ENCODE measurements around the gene CSNK2B. TPM values are rescaled to one million over a fixed set of nuclear protein-coding genes. Genes with fewer than 3 reads are reported as not detected.

The CSNK2B gene
- total and polyA plus RNA-seq, 9 of the 15 experiments (the other 6 are each of a cell fraction or from before 2014, with no cell fraction given), result 120 to 1,126 (median 529) TPM

GRCh38 chr6:31717499-31718222, 51.8 kb downstream of the CSNK2B start (continued):
- no peak for TF ChIP-seq ZNF512 (tag; IDR thresholded peaks at IDR 0.05)
- TF ChIP-seq ZFP91 (CRISPR knock-in tag; IDR thresholded peaks at IDR 0.05), result no peak
- no peak for TF ChIP-seq PRPF4 (IDR thresholded peaks at IDR 0.05; ENCODE audit: insufficient read depth, low read depth, low read length, poor library complexity, severe bottlenecking)
- TF ChIP-seq HDAC6 (IDR thresholded peaks at IDR 0.05; ENCODE audit: low read depth, low read length), result no peak
- TF ChIP-seq BHLHE40 (IDR thresholded peaks at IDR 0.05; ENCODE audit: low read length), result peak; percentile 56; the same call in 1 of the 2 replicates
- no peak for TF ChIP-seq HINFP (tag; conservative IDR thresholded peaks at IDR 0.05; ENCODE audit: low read depth)
- no peak for TF ChIP-seq GTF2E2 (tag; IDR thresholded peaks at IDR 0.05)
- TF ChIP-seq ZNF511 (CRISPR knock-in tag; IDR thresholded peaks at IDR 0.05), result no peak
- no peak for TF ChIP-seq NCOA1 (IDR thresholded peaks at IDR 0.05; ENCODE audit: low read depth)
- no peak for TF ChIP-seq HLTF (IDR thresholded peaks at IDR 0.05)
- peak in 1 of 3 experiments; percentile 76 for TF ChIP-seq YY1 (IDR thresholded peaks at IDR 0.05; ENCODE audit: borderline replicate concordance in 1 of 3, control insufficient read depth in 1 of 3, extremely low read depth in 1 of 3, insufficient read depth in 3 of 3, insufficient read length in 1 of 3, insufficient replicate concordance in 2 of 3, low read depth in 1 of 3, low read length in 2 of 3)
- TF ChIP-seq HDAC1 (IDR thresholded peaks at IDR 0.05), result peak in 1 of 2 experiments; percentile 73; a peak in 2 of 4 replicates
- no peak for TF ChIP-seq ZNF324 (CRISPR knock-in tag; IDR thresholded peaks at IDR 0.05)
- no peak for TF ChIP-seq TOE1 (IDR thresholded peaks at IDR 0.05; ENCODE audit: borderline replicate concordance)
- TF ChIP-seq TOE1 (CRISPR knock-in tag; IDR thresholded peaks at IDR 0.05; ENCODE audit: borderline replicate concordance, low read depth), result no peak
- TF ChIP-seq RUNX1 (IDR thresholded peaks at IDR 0.05; ENCODE audit: low read depth), result no peak
- TF ChIP-seq E2F1 (CRISPR knock-in tag; IDR thresholded peaks at IDR 0.05), result peak; percentile 73; the same call in 1 of the 2 replicates
- no peak for TF ChIP-seq ZBTB43 (CRISPR knock-in tag; IDR thresholded peaks at IDR 0.05)
